HEK293 (cell line): ENCODE results near the gene IP6K3.

ENCODE experiments used
- CTCF ChIA-PET: fragments of 350-600 bp; formaldehyde crosslinking; extraction: SDS; loops from one replicate; lab custom pipeline; 2021; ENCODE audit warnings: antibody characterized with exemption; lab: Yijun Ruan, JAX
- POLR2A ChIA-PET: fragments of 300-600 bp; formaldehyde crosslinking; extraction: SDS; loops from one replicate; lab custom pipeline; 2020; ENCODE audit warnings: antibody characterized with exemption, inconsistent platforms; lab: Yijun Ruan, JAX
- H3K27ac ChIP-seq: fragments of 200-500 bp; sonication (Bioruptor generic); 2 replicates; pipeline ENCODE4 v1.5.1; 2014; ENCODE audit warnings: low read depth, low read length, control low read depth, inconsistent platforms; ENCODE audit errors: extremely low read depth
- H3K36me3 ChIP-seq, 2 experiments: fragments of 200-500 bp in 1 of 2; sonication (Bioruptor generic) in 1 of 2; 1 replicate in 1 of 2; 2 replicates in 1 of 2; pipeline ENCODE4 v1.5.1; 2014 to 2017; ENCODE audit warnings: inconsistent platforms in 2 of 2, low read length in 2 of 2; ENCODE audit not compliant: control insufficient read depth in 2 of 2, insufficient read depth in 1 of 2
- H3K4me1 ChIP-seq: fragments of 200-500 bp; sonication (Bioruptor generic); 2 replicates; pipeline ENCODE4 v1.5.1; 2014; ENCODE audit warnings: mild to moderate bottlenecking, low read length, inconsistent platforms; ENCODE audit not compliant: control insufficient read depth, insufficient read depth
- H3K4me3 ChIP-seq: 2 replicates; pipeline ENCODE4 v1.5.1; 2011; ENCODE audit warnings: low read depth, mild to moderate bottlenecking, control low read depth, low read length, moderate library complexity
- H3K9me3 ChIP-seq: fragments of 200-500 bp; sonication (Bioruptor generic); 2 replicates; pipeline ENCODE4 v1.5.1; 2014; ENCODE audit warnings: low read depth, low read length, inconsistent platforms; ENCODE audit not compliant: control insufficient read depth, insufficient read depth
- EGR2 ChIP-seq: fragments of 450-650 bp; formaldehyde crosslinking; IDR thresholded peaks from 2 replicates; pipeline ENCODE4 v1.5.1; 2016; ENCODE audit warnings: low read depth, missing biosample characterization, missing genetic modification characterization
- RBAK ChIP-seq: fragments of 450-650 bp; formaldehyde crosslinking; IDR thresholded peaks from 2 replicates; pipeline ENCODE4 v1.5.1; 2016; ENCODE audit warnings: missing biosample characterization, missing genetic modification characterization
- REPIN1 ChIP-seq: fragments of 450-650 bp; formaldehyde crosslinking; IDR thresholded peaks from 2 replicates; pipeline ENCODE4 v1.5.1; 2017; ENCODE audit warnings: missing biosample characterization, missing genetic modification characterization, low read depth
- REST ChIP-seq: fragments of 450-650 bp; formaldehyde crosslinking; IDR thresholded peaks from 2 replicates; pipeline ENCODE4 v1.5.1; 2016; ENCODE audit warnings: missing biosample characterization, missing genetic modification characterization
- SETDB1 ChIP-seq: IDR thresholded peaks from one replicate; pipeline ENCODE4 v1.6.1; 2017; ENCODE audit warnings: mild to moderate bottlenecking, low read length, moderate library complexity, mixed read lengths; ENCODE audit not compliant: insufficient read length
- TSHZ1 ChIP-seq: fragments of 450-650 bp; formaldehyde crosslinking; IDR thresholded peaks from 2 replicates; pipeline ENCODE4 v1.5.1; 2016; ENCODE audit warnings: missing biosample characterization, missing genetic modification characterization, borderline replicate concordance
- ZBTB7A ChIP-seq: fragments of 450-650 bp; formaldehyde crosslinking; IDR thresholded peaks from 2 replicates; pipeline ENCODE4 v1.5.1; 2016; ENCODE audit warnings: low read depth, missing biosample characterization, missing genetic modification characterization
- ZFP69B ChIP-seq: fragments of 450-650 bp; formaldehyde crosslinking; IDR thresholded peaks from 2 replicates; pipeline ENCODE4 v1.5.1; 2016; ENCODE audit warnings: missing biosample characterization, missing genetic modification characterization
- ZNF133 ChIP-seq: fragments of 450-650 bp; formaldehyde crosslinking; IDR thresholded peaks from 2 replicates; pipeline ENCODE4 v1.5.1; 2016; ENCODE audit warnings: missing biosample characterization, missing genetic modification characterization
- ZNF148 ChIP-seq: fragments of 450-650 bp; formaldehyde crosslinking; IDR thresholded peaks from 2 replicates; pipeline ENCODE4 v1.5.0; 2017; ENCODE audit warnings: missing biosample characterization, missing genetic modification characterization, borderline replicate concordance
- ZNF211 ChIP-seq: fragments of 450-650 bp; formaldehyde crosslinking; IDR thresholded peaks from 2 replicates; pipeline ENCODE4 v1.5.1; 2016; ENCODE audit warnings: low read depth, missing biosample characterization, missing genetic modification characterization
- ZNF341 ChIP-seq: fragments of 450-650 bp; formaldehyde crosslinking; IDR thresholded peaks from 2 replicates; pipeline ENCODE4; 2016; ENCODE audit warnings: low read depth, missing biosample characterization, missing genetic modification characterization
- ZNF433 ChIP-seq: fragments of 450-650 bp; formaldehyde crosslinking; IDR thresholded peaks from 2 replicates; pipeline ENCODE4 v1.5.1; 2016; ENCODE audit warnings: missing biosample characterization, missing genetic modification characterization, low read depth
- ZNF521 ChIP-seq: fragments of 450-650 bp; formaldehyde crosslinking; IDR thresholded peaks from 2 replicates; pipeline ENCODE4 v1.5.1; 2017; ENCODE audit warnings: missing biosample characterization, mild to moderate bottlenecking, missing genetic modification characterization
- ZNF544 ChIP-seq: fragments of 450-650 bp; formaldehyde crosslinking; IDR thresholded peaks from 2 replicates; pipeline ENCODE4 v1.5.0; 2017; ENCODE audit warnings: missing biosample characterization, missing genetic modification characterization
- ZNF585B ChIP-seq: fragments of 450-650 bp; formaldehyde crosslinking; IDR thresholded peaks from 2 replicates; pipeline ENCODE4 v1.5.1; 2016; ENCODE audit warnings: missing biosample characterization, missing genetic modification characterization
- ZNF621 ChIP-seq: fragments of 450-650 bp; formaldehyde crosslinking; IDR thresholded peaks from 2 replicates; pipeline ENCODE4 v1.5.1; 2017; ENCODE audit warnings: missing biosample characterization, missing genetic modification characterization
- ZNF624 ChIP-seq: fragments of 450-650 bp; formaldehyde crosslinking; IDR thresholded peaks from 2 replicates; pipeline ENCODE4 v1.5.1; 2017; ENCODE audit warnings: missing biosample characterization, missing genetic modification characterization
- ZNF626 ChIP-seq: fragments of 450-650 bp; sonication (Bioruptor Pico); formaldehyde crosslinking; IDR thresholded peaks from 2 replicates; pipeline ENCODE4 v1.5.1; 2018; ENCODE audit warnings: missing biosample characterization, missing genetic modification characterization, inconsistent platforms
- ZNF639 ChIP-seq: fragments of 450-650 bp; formaldehyde crosslinking; IDR thresholded peaks from 2 replicates; pipeline ENCODE4 v1.5.1; 2016; ENCODE audit warnings: missing biosample characterization, missing genetic modification characterization
- ZNF658 ChIP-seq: fragments of 450-650 bp; formaldehyde crosslinking; IDR thresholded peaks from 2 replicates; pipeline ENCODE4; 2016; ENCODE audit warnings: missing biosample characterization, missing genetic modification characterization
- TF ChIP-seq, protein P1 (sequence below): fragments of 450-650 bp; formaldehyde crosslinking; IDR thresholded peaks from 2 replicates; pipeline ENCODE4 v1.5.1; 2017; ENCODE audit warnings: missing biosample characterization, missing genetic modification characterization
- TF ChIP-seq, protein P2 (sequence below): fragments of 450-650 bp; formaldehyde crosslinking; optimal IDR thresholded peaks from 2 replicates; pipeline ENCODE3; 2016; ENCODE audit warnings: missing biosample characterization, mild to moderate bottlenecking, missing genetic modification characterization

The IP6K3 gene

DNA sequence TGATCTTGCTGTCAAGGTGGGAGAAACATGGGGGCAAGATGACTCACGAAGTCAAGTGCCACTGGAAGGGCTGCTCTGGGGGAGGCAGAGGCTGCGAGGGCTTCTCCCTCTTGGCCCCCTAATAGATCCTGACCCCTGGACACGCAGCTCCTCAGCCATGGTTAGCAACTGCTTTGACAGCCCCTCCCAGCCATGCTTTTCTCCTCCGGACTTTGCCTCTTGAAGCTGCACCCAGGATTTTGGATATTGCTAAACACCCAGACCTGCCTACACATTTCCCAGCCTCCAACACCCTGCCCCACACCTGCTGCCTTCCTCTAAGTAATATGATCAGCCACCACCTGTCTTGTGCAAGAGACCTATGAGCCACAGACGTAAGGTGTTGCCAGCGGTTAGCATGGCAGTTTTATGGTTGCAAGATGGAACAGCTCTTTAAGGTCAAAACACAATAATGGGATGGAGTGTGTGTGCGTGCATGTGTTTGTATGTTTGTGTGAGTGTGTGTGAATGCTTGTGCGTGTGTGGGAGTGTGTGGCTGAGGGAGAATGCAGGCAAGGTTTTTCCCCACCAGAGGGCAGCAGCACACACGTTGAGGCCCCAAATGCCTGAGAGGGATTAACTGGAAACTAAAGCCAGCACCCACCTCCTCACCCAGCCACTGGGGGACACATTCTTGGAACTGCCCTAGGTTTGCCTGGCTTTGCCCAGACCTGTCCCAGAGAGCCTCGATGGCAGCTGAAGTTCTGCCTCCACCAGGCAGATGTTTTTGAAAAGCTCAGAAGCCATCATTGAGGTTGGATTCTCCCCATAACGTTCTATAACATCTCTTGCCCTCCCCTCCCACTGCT, 2.5 kb downstream of the IP6K3 start:
- CTCF ChIA-PET = interaction anchor here (0.5 to 6.7 kb wide), 59 partner anchors 8 to 436 kb away, joined by 3 to 193 read pairs (median 4); partner anchors contain the start of gene UQCC2
- H3K9me3 ChIP-seq = no peaks in the 10 kb centered on the region
- H3K4me1 ChIP-seq = peaks cover 21% of the 10 kb centered on the region
- H3K27ac ChIP-seq = peak overlapping the region; percentile 67; the same call in 1 of the 2 replicates
- POLR2A ChIA-PET = interaction anchor here (0.6 to 0.7 kb wide), 3 partner anchors 32 to 390 kb away, joined by 3 to 4 read pairs (median 3); no protein-coding TSS in a partner anchor
- no peak overlapping the region for H3K4me3 ChIP-seq
- H3K36me3 ChIP-seq = no peaks in the 10 kb centered on the region
- TF ChIP-seq SETDB1 = no peak
- TF ChIP-seq ZNF639 (tag by site-specific recombination) = peak; percentile 71
- no peak for TF ChIP-seq ZNF621 (tag by site-specific recombination)
- TF ChIP-seq, protein P1, sequence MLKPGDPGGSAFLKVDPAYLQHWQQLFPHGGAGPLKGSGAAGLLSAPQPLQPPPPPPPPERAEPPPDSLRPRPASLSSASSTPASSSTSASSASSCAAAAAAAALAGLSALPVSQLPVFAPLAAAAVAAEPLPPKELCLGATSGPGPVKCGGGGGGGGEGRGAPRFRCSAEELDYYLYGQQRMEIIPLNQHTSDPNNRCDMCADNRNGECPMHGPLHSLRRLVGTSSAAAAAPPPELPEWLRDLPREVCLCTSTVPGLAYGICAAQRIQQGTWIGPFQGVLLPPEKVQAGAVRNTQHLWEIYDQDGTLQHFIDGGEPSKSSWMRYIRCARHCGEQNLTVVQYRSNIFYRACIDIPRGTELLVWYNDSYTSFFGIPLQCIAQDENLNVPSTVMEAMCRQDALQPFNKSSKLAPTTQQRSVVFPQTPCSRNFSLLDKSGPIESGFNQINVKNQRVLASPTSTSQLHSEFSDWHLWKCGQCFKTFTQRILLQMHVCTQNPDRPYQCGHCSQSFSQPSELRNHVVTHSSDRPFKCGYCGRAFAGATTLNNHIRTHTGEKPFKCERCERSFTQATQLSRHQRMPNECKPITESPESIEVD = no peak
- 0 out of 2 replicates have a peak, but pooled peaks have one; percentile 31 for TF ChIP-seq REPIN1
- no peak for TF ChIP-seq ZNF624
- no peak for TF ChIP-seq ZFP69B
- TF ChIP-seq ZNF433 (tag by site-specific recombination) = no peak
- peak; percentile 75 for TF ChIP-seq ZNF341 (tag by site-specific recombination)
- TF ChIP-seq ZNF521 (tag by site-specific recombination) = no peak
- TF ChIP-seq ZNF211 = no peak
- no peak for TF ChIP-seq ZNF585B (tag by site-specific recombination)
- TF ChIP-seq EGR2 (tag by site-specific recombination) = peak; percentile 88
- TF ChIP-seq ZNF626 (tag by site-specific recombination) = no peak
- TF ChIP-seq, protein P2, sequence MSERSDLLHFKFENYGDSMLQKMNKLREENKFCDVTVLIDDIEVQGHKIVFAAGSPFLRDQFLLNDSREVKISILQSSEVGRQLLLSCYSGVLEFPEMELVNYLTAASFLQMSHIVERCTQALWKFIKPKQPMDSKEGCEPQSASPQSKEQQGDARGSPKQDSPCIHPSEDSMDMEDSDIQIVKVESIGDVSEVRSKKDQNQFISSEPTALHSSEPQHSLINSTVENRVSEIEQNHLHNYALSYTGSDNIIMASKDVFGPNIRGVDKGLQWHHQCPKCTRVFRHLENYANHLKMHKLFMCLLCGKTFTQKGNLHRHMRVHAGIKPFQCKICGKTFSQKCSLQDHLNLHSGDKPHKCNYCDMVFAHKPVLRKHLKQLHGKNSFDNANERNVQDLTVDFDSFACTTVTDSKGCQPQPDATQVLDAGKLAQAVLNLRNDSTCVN (tag by site-specific recombination) = no peak
- TF ChIP-seq ZNF544 = no peak
- no peak for TF ChIP-seq ZNF133 (tag by site-specific recombination)
- TF ChIP-seq TSHZ1 (tag by site-specific recombination) = no peak
- no peak for TF ChIP-seq RBAK (tag by site-specific recombination)
- no peak for TF ChIP-seq ZNF148 (tag by site-specific recombination)
- TF ChIP-seq REST = no peak
- no peak for TF ChIP-seq ZBTB7A
- no peak for TF ChIP-seq ZNF658 (tag by site-specific recombination)
